HG02840 (cell line): Measurements from ENCODE around the gene CEMIP.

Source experiments
- ATAC-seq: cut with Tn5 transposase; IDR thresholded peaks from one replicate; pipeline ENCODE4 v1.9.1; 2021; ENCODE audit warnings: mild to moderate bottlenecking, moderate library complexity, moderate number of reproducible peaks; ENCODE audit not compliant: unreplicated experiment, low FRiP score

CEMIP gene

GRCh38 chr15:80913541-80913940 is 134.4 kb downstream of the CEMIP start:
- ATAC-seq: no peak

- no peak for ATAC-seq
These were observed 136.3 kb downstream of the CEMIP start for GRCh38 chr15:80915472-80915871.

- ATAC-seq: no peak
These were observed 136.9 kb downstream of the CEMIP start for GRCh38 chr15:80916056-80916455.

- ATAC-seq: no peak
These were observed 139.1 kb downstream of the CEMIP start for GRCh38 chr15:80918196-80918783.

GRCh38 chr15:80920271-80920699 is 141.1 kb downstream of the CEMIP start:
- no peak for ATAC-seq

- no peak for ATAC-seq
These were observed 142.7 kb downstream of the CEMIP start for GRCh38 chr15:80921736-80922410.

GRCh38 chr15:80923668-80924067 is 144.5 kb downstream of the CEMIP start:
- no peak for ATAC-seq

- ATAC-seq: no peak
These were observed 145.1 kb downstream of the CEMIP start for GRCh38 chr15:80924278-80924677.

GRCh38 chr15:80925597-80926059 is 146.5 kb downstream of the CEMIP start:
- ATAC-seq: no peak

GRCh38 chr15:80926126-80926525 is 147.0 kb downstream of the CEMIP start:
- ATAC-seq: no peak

GRCh38 chr15:80929225-80929624 is 150.1 kb downstream of the CEMIP start:
- ATAC-seq: no peak

GRCh38 chr15:80929689-80930088 is 150.5 kb downstream of the CEMIP start:
- ATAC-seq: no peak

- ATAC-seq: no peak
These were observed 152.0 kb downstream of the CEMIP start for GRCh38 chr15:80931191-80931590.

GRCh38 chr15:80931721-80932512 is 152.7 kb downstream of the CEMIP start:
- ATAC-seq: no peak

- ATAC-seq: no peak
These were observed 153.3 kb downstream of the CEMIP start for GRCh38 chr15:80932513-80932815.

- no peak for ATAC-seq
These were observed 153.8 kb downstream of the CEMIP start for GRCh38 chr15:80932989-80933388.

GRCh38 chr15:80934761-80935221 is 155.6 kb downstream of the CEMIP start:
- ATAC-seq: no peak

GRCh38 chr15:80936288-80937078 is 157.3 kb downstream of the CEMIP start:
- no peak for ATAC-seq

- ATAC-seq: no peak
These were observed 158.5 kb downstream of the CEMIP start for GRCh38 chr15:80937718-80938117.

- no peak for ATAC-seq
These were observed 160.0 kb downstream of the CEMIP start for GRCh38 chr15:80939216-80939615.

- ATAC-seq: no peak
These were observed 161.2 kb downstream of the CEMIP start for GRCh38 chr15:80940331-80940730.
